ENCODE results near the gene NEUROG3. TPM values are rescaled to one million over a fixed set of nuclear protein-coding genes. Genes with fewer than 3 reads are reported as not detected.

The NEUROG3 gene
- total and polyA plus RNA-seq, 2 of the 8 experiments (the other 6 are each of a cell fraction or from before 2014, with no cell fraction given): 0.45 TPM; not detected in 1

- Histone ChIP-seq H3K4me3 (ENCODE audit: extremely low read depth in 1 of 4, insufficient read depth in 2 of 4, low read depth in 3 of 4, low read length in 4 of 4) (peak overlapping the region; percentile 14 to 62 (median 24); a peak in 5 of 8 replicates), H3K18ac (ENCODE audit: extremely low read depth, low read length) (peak overlapping the region; percentile 15), H2BK12ac (ENCODE audit: low read depth, low read length) (peak overlapping the region; percentile 17; the same call in 1 of the 2 replicates), H4K8ac (ENCODE audit: extremely low read depth, insufficient read depth, low read length) (no peak overlapping the region; the same call in 1 of the 2 replicates), H4K20me1 (replicated peaks in 1 of 2; ENCODE audit: control insufficient read depth in 1 of 2, insufficient read depth in 2 of 2, low read length in 2 of 2) (peaks cover 5 to 12% of the 10 kb centered on the region in 2 experiments), H3K4ac (replicated peaks; ENCODE audit: insufficient read length, low read depth, low read length) (no peak overlapping the region), H2BK5ac (ENCODE audit: low read depth, low read length) (no peak overlapping the region), H2BK120ac (replicated peaks; ENCODE audit: low read depth, low read length) (no peak overlapping the region), H3K9ac (replicated peaks in 1 of 4; ENCODE audit: extremely low read depth in 1 of 4, low read depth in 3 of 4, low read length in 3 of 4) (no peak overlapping the region), H3K4me1 (replicated peaks in 1 of 4; ENCODE audit: control insufficient read depth in 3 of 4, insufficient read depth in 4 of 4, low read length in 3 of 4) (peaks cover 7 to 41% (median 24%) of the 10 kb centered on the region in 4 experiments), H3K14ac (ENCODE audit: insufficient read length) (no peak overlapping the region), H4K5ac (ENCODE audit: insufficient read length, low read depth, low read length) (no peak overlapping the region), H3K27me3 (replicated peaks in 1 of 4; ENCODE audit: control insufficient read depth in 3 of 4, extremely low read depth in 1 of 4, insufficient read depth in 3 of 4, low read length in 3 of 4) (peaks cover 70 to 90% (median 84%) of the 10 kb centered on the region in 4 experiments), H3K56ac (replicated peaks; ENCODE audit: insufficient read length, low read depth, low read length) (no peak overlapping the region), H2BK15ac (ENCODE audit: low read length) (0 out of 2 replicates have a peak overlapping the region, but pooled peaks have one; percentile 46), H2AFZ (ENCODE audit: low read length) (no peak overlapping the region), H3K23ac (ENCODE audit: insufficient read length) (no peak overlapping the region), H3K79me1 (ENCODE audit: low read depth, low read length) (no peaks in the 10 kb centered on the region), H2BK20ac (ENCODE audit: low read length) (no peak overlapping the region), H3K79me2 (ENCODE audit: control insufficient read depth in 1 of 2, insufficient read depth in 2 of 2, low read length in 2 of 2) (no peaks in the 10 kb centered on the region), H3K36me3 (ENCODE audit: control insufficient read depth in 2 of 4, insufficient read depth in 4 of 4, low read length in 3 of 4) (no peaks in the 10 kb centered on the region), H3K23me2 (ENCODE audit: low read depth, low read length) (peaks cover 12% of the 10 kb centered on the region; the same call in 1 of the 2 replicates), H2AK5ac (ENCODE audit: low read depth, low read length) (no peak overlapping the region), H3K4me2 (ENCODE audit: insufficient read depth in 1 of 2, low read depth in 2 of 2, low read length in 2 of 2) (peak overlapping the region; percentile 77 to 95), H4K91ac (replicated peaks; ENCODE audit: insufficient read length, low read length) (no peak overlapping the region), H3K27ac (ENCODE audit: low read depth, low read length) (no peak overlapping the region), H3K9me3 (ENCODE audit: insufficient read depth in 2 of 2, low read depth in 1 of 2, low read length in 1 of 2) (peaks cover 0 to 4% of the 10 kb centered on the region in 2 experiments; a peak in 1 of 4 replicates)
- WGBS, 2 experiments (ENCODE audit: extremely low coverage in 1 of 2, insufficient coverage in 1 of 2, insufficient read length in 1 of 2, insufficient replicate concordance in 2 of 2, low coverage in 1 of 2, low lambda C conversion rate in 2 of 2, missing lambda C conversion rate in 1 of 2): 2% methylated on average over 31 of the region's 32 CpGs; no CpG with 5 or more reads in 1 of the 2 experiments
- FAIRE-seq: no peak
- CTCF ChIA-PET (ENCODE audit: partially characterized antibody): interaction anchor here (1.2 to 47.4 kb wide), 11 partner anchors 8 to 136 kb away, joined by 3 to 578 read pairs (median 6); no protein-coding TSS in a partner anchor
- TF ChIP-seq CEBPB (IDR thresholded peaks at IDR 0.05; ENCODE audit: low read depth, low read length): 0 out of 2 replicates have a peak, but pooled peaks have one; percentile 56
- peak; percentile 89 for TF ChIP-seq SUZ12 (IDR thresholded peaks at IDR 0.05; ENCODE audit: low read length)
- no peak for TF ChIP-seq RBBP5 (IDR thresholded peaks at IDR 0.05; ENCODE audit: borderline replicate concordance, low read depth, low read length)
- TF ChIP-seq EZH2 (IDR thresholded peaks at IDR 0.05; ENCODE audit: low read depth, low read length, severe bottlenecking): peak; percentile 89
- DNase-seq (ENCODE audit: low read depth in 1 of 2, low spot score in 2 of 2): peak in 1 of 2 experiments; percentile 60
- POLR2A ChIA-PET (ENCODE audit: partially characterized antibody): interaction anchor here (0.8 to 7.1 kb wide), 6 partner anchors 10 to 63 kb away, joined by 3 to 67 read pairs (median 4); no protein-coding TSS in a partner anchor
These were observed 5.3 kb upstream of the NEUROG3 start for GRCh38 chr10:69578508-69578991.
